WTC11 (cell line): ENCODE data around the gene WNT11. TPM values are rescaled to one million over a fixed set of nuclear protein-coding genes. Genes with fewer than 3 reads are reported as not detected.

Source experiments
- ATAC-seq: fragments of 200-7000 bp; cut with Tn5 transposase; 2 replicates; pipeline ENCODE4 v1.10.0; 2021; ENCODE audit warnings: mild to moderate bottlenecking, moderate library complexity
- CTCF ChIA-PET: fragments of 300-600 bp; sonication (Branson Sonifier 250); formaldehyde crosslinking; loops from one replicate; lab custom pipeline; 2021; ENCODE audit warnings: antibody characterized with exemption; lab: Charles Lee
- POLR2A ChIA-PET: fragments of 350-600 bp; sonication (Branson Sonifier 250); formaldehyde crosslinking; loops from one replicate; lab custom pipeline; 2021; ENCODE audit warnings: antibody characterized with exemption; lab: Charles Lee
- DNase-seq: peaks from one replicate; pipeline ENCODE4 v3.0.0; 2021; ENCODE audit warnings: low spot score
- H3K27ac Mint-ChIP-seq: 2 replicates; pipeline ENCODE4 v1.8.0; 2021; ENCODE audit warnings: mixed read lengths
- H3K27me3 Mint-ChIP-seq: 2 replicates; pipeline ENCODE4 v1.8.0; 2021; ENCODE audit warnings: low read depth, mild to moderate bottlenecking, moderate library complexity, mixed read lengths
- H3K36me3 Mint-ChIP-seq: 2 replicates; pipeline ENCODE4 v1.8.0; 2021; ENCODE audit warnings: mixed read lengths
- H3K4me1 Mint-ChIP-seq: 2 replicates; pipeline ENCODE4 v1.8.0; 2022; ENCODE audit warnings: mixed read lengths
- H3K4me3 Mint-ChIP-seq: 2 replicates; pipeline ENCODE4 v1.8.0; 2021; ENCODE audit warnings: mild to moderate bottlenecking, moderate library complexity, mixed read lengths
- H3K9me3 Mint-ChIP-seq: 2 replicates; pipeline ENCODE4 v1.8.0; 2021; ENCODE audit warnings: mixed read lengths
- CBFB ChIP-seq: sonication (generic); formaldehyde crosslinking; IDR thresholded peaks from 2 replicates; pipeline ENCODE4 v1.8.1; 2022; ENCODE audit warnings: mild to moderate bottlenecking, low read depth, missing genetic modification reagents
- CTCF ChIP-seq: fragments of 200-600 bp; IDR thresholded peaks from 2 replicates; pipeline ENCODE4 v1.8.0; 2022; ENCODE audit warnings: antibody characterized with exemption
- E2F4 ChIP-seq: sonication (generic); formaldehyde crosslinking; IDR thresholded peaks from 2 replicates; pipeline ENCODE4 v1.8.1; 2022; ENCODE audit warnings: low read depth, mild to moderate bottlenecking, moderate library complexity, missing genetic modification reagents, borderline replicate concordance
- FOXJ3 ChIP-seq: sonication (generic); formaldehyde crosslinking; IDR thresholded peaks from 2 replicates; pipeline ENCODE4 v1.9.0; 2021; ENCODE audit warnings: missing genetic modification reagents, mild to moderate bottlenecking, borderline replicate concordance
- FOXK1 ChIP-seq: sonication (generic); formaldehyde crosslinking; IDR thresholded peaks from 2 replicates; pipeline ENCODE4 v1.8.0; 2022; ENCODE audit warnings: mild to moderate bottlenecking, moderate library complexity, missing genetic modification reagents
- FOXP4 ChIP-seq: sonication (generic); formaldehyde crosslinking; IDR thresholded peaks from 2 replicates; pipeline ENCODE4 v1.8.0; 2022; ENCODE audit warnings: mild to moderate bottlenecking, missing genetic modification reagents
- GTF2I ChIP-seq: fragments of 250-450 bp; sonication (Bioruptor Pico); conservative IDR thresholded peaks from 2 replicates; pipeline ENCODE4 v1.4.0; 2021; ENCODE audit warnings: mild to moderate bottlenecking
- IRF2 ChIP-seq: sonication (generic); formaldehyde crosslinking; IDR thresholded peaks from 2 replicates; pipeline ENCODE4 v1.8.0; 2022; ENCODE audit warnings: low read depth, missing genetic modification reagents, borderline replicate concordance
- MAX ChIP-seq: sonication (generic); formaldehyde crosslinking; IDR thresholded peaks from 2 replicates; pipeline ENCODE4 v1.8.0; 2022; ENCODE audit warnings: mild to moderate bottlenecking, missing genetic modification reagents
- NFATC4 ChIP-seq: fragments of 250-450 bp; sonication (Bioruptor Pico); IDR thresholded peaks from 2 replicates; pipeline ENCODE4 v1.9.0; 2021; ENCODE audit warnings: mild to moderate bottlenecking
- NR2C2 ChIP-seq: sonication (generic); formaldehyde crosslinking; IDR thresholded peaks from 2 replicates; pipeline ENCODE4 v1.8.0; 2022; ENCODE audit warnings: mild to moderate bottlenecking, missing genetic modification reagents
- NR3C1 ChIP-seq: sonication (generic); formaldehyde crosslinking; conservative IDR thresholded peaks from 2 replicates; pipeline ENCODE4 v1.8.1; 2023; ENCODE audit warnings: low read depth, mild to moderate bottlenecking, missing genetic modification reagents
- RORB ChIP-seq: fragments of 250-450 bp; sonication (Bioruptor Pico); IDR thresholded peaks from 2 replicates; pipeline ENCODE4 v1.9.0; 2021; ENCODE audit warnings: mild to moderate bottlenecking
- SP1 ChIP-seq: sonication (generic); formaldehyde crosslinking; conservative IDR thresholded peaks from 2 replicates; pipeline ENCODE4 v1.8.1; 2022; ENCODE audit warnings: missing genetic modification reagents
- TEAD1 ChIP-seq: sonication (generic); formaldehyde crosslinking; IDR thresholded peaks from 2 replicates; pipeline ENCODE4 v1.8.0; 2022; ENCODE audit warnings: mild to moderate bottlenecking, missing genetic modification reagents
- ZBTB43 ChIP-seq: sonication (generic); formaldehyde crosslinking; IDR thresholded peaks from 2 replicates; pipeline ENCODE4 v1.8.1; 2023; ENCODE audit warnings: mild to moderate bottlenecking, missing genetic modification reagents
- ZNF281 ChIP-seq: sonication (generic); formaldehyde crosslinking; IDR thresholded peaks from 2 replicates; pipeline ENCODE4 v1.8.0; 2023; ENCODE audit warnings: mild to moderate bottlenecking, missing genetic modification reagents
- ZNF396 ChIP-seq: fragments of 250-450 bp; sonication (Bioruptor Pico); IDR thresholded peaks from 2 replicates; pipeline ENCODE4 v1.8.0; 2021; ENCODE audit warnings: mild to moderate bottlenecking, moderate library complexity, borderline replicate concordance
- ZNF512 ChIP-seq: sonication (generic); formaldehyde crosslinking; IDR thresholded peaks from 2 replicates; pipeline ENCODE4 v1.8.1; 2022; ENCODE audit warnings: missing genetic modification reagents, borderline replicate concordance
- ZNF532 ChIP-seq: fragments of 250-450 bp; sonication (Bioruptor Pico); IDR thresholded peaks from 2 replicates; pipeline ENCODE4 v1.9.0; 2021; ENCODE audit warnings: mild to moderate bottlenecking, borderline replicate concordance
- total RNA-seq: library from RNA; stranded (reverse); gene quantifications from 3 replicates; pipeline ENCODE4 v1.2.3, GENCODE V29; 2021

WNT11 gene
- total RNA-seq, 1 experiment from 2014 or later, result 0.79 TPM

- no peak for TF ChIP-seq CTCF
- TF ChIP-seq FOXK1 (CRISPR knock-in tag), result no peak
- TF ChIP-seq ZNF281 (CRISPR knock-in tag), result no peak
- no peak for TF ChIP-seq ZNF512 (CRISPR knock-in tag)
These were observed 49.3 kb downstream of the WNT11 start (continued) for GRCh38 chr11:76156971-76157427.

- DNase-seq, result no peak
- H3K4me3 Mint-ChIP-seq, result no peak overlapping the region
- no peak for ATAC-seq
- no peaks in the 10 kb centered on the region for H3K36me3 Mint-ChIP-seq
- H3K9me3 Mint-ChIP-seq, result no peaks in the 10 kb centered on the region
- no peak overlapping the region for H3K27ac Mint-ChIP-seq
- peaks cover 22% of the 10 kb centered on the region for H3K27me3 Mint-ChIP-seq
- H3K4me1 Mint-ChIP-seq, result peaks cover 13% of the 10 kb centered on the region
- ChIA-PET CTCF (interaction anchor here (0.7 kb wide), 1 partner anchor 273 kb away, joined by 3 read pairs; no protein-coding TSS in a partner anchor), POLR2A (no interaction called here)
- TF ChIP-seq MAX (CRISPR knock-in tag), result no peak
- TF ChIP-seq TEAD1 (CRISPR knock-in tag), result no peak
- no peak for TF ChIP-seq ZNF396 (CRISPR knock-in tag)
- TF ChIP-seq NFATC4, result no peak
- no peak for TF ChIP-seq RORB
- no peak for TF ChIP-seq ZBTB43 (CRISPR knock-in tag)
- no peak for TF ChIP-seq NR3C1
- TF ChIP-seq FOXJ3 (CRISPR knock-in tag), result no peak
- TF ChIP-seq SP1 (CRISPR knock-in tag), result no peak
- no peak for TF ChIP-seq IRF2 (CRISPR knock-in tag)
- TF ChIP-seq CBFB (CRISPR knock-in tag), result no peak
- no peak for TF ChIP-seq FOXP4
- TF ChIP-seq NR2C2, result no peak
- TF ChIP-seq E2F4 (CRISPR knock-in tag), result no peak
- no peak for TF ChIP-seq GTF2I
- no peak for TF ChIP-seq ZNF532 (CRISPR knock-in tag)
These were observed 50.6 kb downstream of the WNT11 start for GRCh38 chr11:76155500-76156227.
